Measurements from ENCODE around the gene ACTL8. TPM values are rescaled to one million over a fixed set of nuclear protein-coding genes. Genes with fewer than 3 reads are reported as not detected.

Gene ACTL8
- total RNA-seq, 2 experiments from 2014 or later = not detected

DNA sequence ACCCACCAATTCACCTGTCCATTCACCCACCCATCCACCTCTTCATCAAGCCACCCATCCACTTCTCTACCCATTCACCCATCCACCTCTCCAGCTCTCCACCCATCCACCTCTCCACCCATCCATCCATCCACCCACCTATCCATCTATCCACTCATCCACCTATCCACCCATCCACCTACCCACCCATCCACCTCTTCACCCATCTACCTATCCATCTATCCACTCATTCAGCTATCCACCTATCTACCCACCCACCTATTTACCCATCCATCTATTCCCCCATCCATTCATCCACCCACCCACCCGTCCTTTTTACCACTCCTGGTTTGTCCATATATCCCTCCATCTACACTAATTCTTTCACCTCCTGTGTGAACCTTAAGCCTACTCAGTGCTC, 105.7 kb downstream of the ACTL8 start:
- DNase-seq (no peak), ATAC-seq (ENCODE audit: poor library complexity) (no peak)
- Histone ChIP-seq H3K9me3 (ENCODE audit: control insufficient read depth in 1 of 2, insufficient read depth in 1 of 2, low read length in 2 of 2) (no peaks in the 10 kb centered on the region), H3K27me3 (ENCODE audit: control insufficient read depth in 1 of 2, insufficient read depth in 2 of 2, low read length in 2 of 2) (peaks cover 0 to 5% of the 10 kb centered on the region in 2 experiments), H3K4me3 (ENCODE audit: low read length) (no peak overlapping the region), H3K36me3 (ENCODE audit: insufficient read depth, low read length) (no peaks in the 10 kb centered on the region), H3K4me1 (ENCODE audit: insufficient read depth, low read length) (no peaks in the 10 kb centered on the region), H3K27ac (ENCODE audit: low read depth in 1 of 2, low read length in 2 of 2) (no peak overlapping the region)
- ChIA-PET POLR2A (no interaction called here), CTCF (no interaction called here)
- intact Hi-C loops (cut with DNase I, micrococcal nuclease) = no loop called here
- no peak for TF ChIP-seq CTCF (IDR thresholded peaks at IDR 0.05)
- H3K4me1 Mint-ChIP-seq (ENCODE audit: low read depth) = no peaks in the 10 kb centered on the region
- no peak overlapping the region for H3K27ac Mint-ChIP-seq
- peaks cover 8% of the 10 kb centered on the region for H3K27me3 Mint-ChIP-seq
- H3K36me3 Mint-ChIP-seq (ENCODE audit: low read depth) = no peaks in the 10 kb centered on the region
- H3K4me3 Mint-ChIP-seq = no peak overlapping the region
- H3K9me3 Mint-ChIP-seq = no peaks in the 10 kb centered on the region

- no peaks in the 10 kb centered on the region for H3K9me3 ChIP-seq (ENCODE audit: control insufficient read depth in 1 of 2, insufficient read depth in 1 of 2, low read length in 2 of 2)
- ATAC-seq (ENCODE audit: poor library complexity) = no peak
- no peaks in the 10 kb centered on the region for H3K36me3 Mint-ChIP-seq (ENCODE audit: low read depth)
- no peaks in the 10 kb centered on the region for H3K4me1 Mint-ChIP-seq (ENCODE audit: low read depth)
- H3K4me1 ChIP-seq (ENCODE audit: insufficient read depth, low read length) = no peaks in the 10 kb centered on the region
- no peaks in the 10 kb centered on the region for H3K9me3 Mint-ChIP-seq
- no peaks in the 10 kb centered on the region for H3K36me3 ChIP-seq (ENCODE audit: insufficient read depth, low read length)
- no peak overlapping the region for H3K4me3 ChIP-seq (ENCODE audit: low read length)
- intact Hi-C loops (cut with DNase I, micrococcal nuclease) = no loop called here
- TF ChIP-seq CTCF (IDR thresholded peaks at IDR 0.05) = no peak
- DNase-seq = no peak
- H3K4me3 Mint-ChIP-seq = no peak overlapping the region
- peaks cover 0 to 5% of the 10 kb centered on the region in 2 experiments for H3K27me3 ChIP-seq (ENCODE audit: control insufficient read depth in 1 of 2, insufficient read depth in 2 of 2, low read length in 2 of 2)
- H3K27me3 Mint-ChIP-seq = peaks cover 8% of the 10 kb centered on the region
- H3K27ac ChIP-seq (ENCODE audit: low read depth in 1 of 2, low read length in 2 of 2) = no peak overlapping the region
- ChIA-PET POLR2A (no interaction called here), CTCF (no interaction called here)
- no peak overlapping the region for H3K27ac Mint-ChIP-seq
These were observed 106.6 kb downstream of the ACTL8 start for GRCh38 chr1:17861685-17862084.

GRCh38 chr1:17862121-17862520, 107.0 kb downstream of the ACTL8 start:
- Histone ChIP-seq H3K4me1 (ENCODE audit: insufficient read depth, low read length) (no peaks in the 10 kb centered on the region), H3K36me3 (ENCODE audit: insufficient read depth, low read length) (no peaks in the 10 kb centered on the region), H3K27me3 (ENCODE audit: control insufficient read depth in 1 of 2, insufficient read depth in 2 of 2, low read length in 2 of 2) (peaks cover 0 to 5% of the 10 kb centered on the region in 2 experiments), H3K9me3 (ENCODE audit: control insufficient read depth in 1 of 2, insufficient read depth in 1 of 2, low read length in 2 of 2) (no peaks in the 10 kb centered on the region), H3K27ac (ENCODE audit: low read depth in 1 of 2, low read length in 2 of 2) (no peak overlapping the region), H3K4me3 (ENCODE audit: low read length) (no peak overlapping the region)
- H3K36me3 Mint-ChIP-seq (ENCODE audit: low read depth) = no peaks in the 10 kb centered on the region
- ChIA-PET POLR2A (no interaction called here), CTCF (no interaction called here)
- DNase-seq (no peak), ATAC-seq (ENCODE audit: poor library complexity) (no peak)
- no peak overlapping the region for H3K27ac Mint-ChIP-seq
- H3K27me3 Mint-ChIP-seq = peaks cover 8% of the 10 kb centered on the region
- H3K9me3 Mint-ChIP-seq = no peaks in the 10 kb centered on the region
- no peak overlapping the region for H3K4me3 Mint-ChIP-seq
- H3K4me1 Mint-ChIP-seq (ENCODE audit: low read depth) = no peaks in the 10 kb centered on the region
- no peak for TF ChIP-seq CTCF (IDR thresholded peaks at IDR 0.05)
- intact Hi-C loops (cut with DNase I, micrococcal nuclease) = no loop called here
